ENCODE data around the gene TIAM2. TPM values are rescaled to one million over a fixed set of nuclear protein-coding genes. Genes with fewer than 3 reads are reported as not detected.

Gene TIAM2
- total and polyA plus RNA-seq, 2 experiments from 2014 or later, result 5.5 to 16.9 TPM

DNA sequence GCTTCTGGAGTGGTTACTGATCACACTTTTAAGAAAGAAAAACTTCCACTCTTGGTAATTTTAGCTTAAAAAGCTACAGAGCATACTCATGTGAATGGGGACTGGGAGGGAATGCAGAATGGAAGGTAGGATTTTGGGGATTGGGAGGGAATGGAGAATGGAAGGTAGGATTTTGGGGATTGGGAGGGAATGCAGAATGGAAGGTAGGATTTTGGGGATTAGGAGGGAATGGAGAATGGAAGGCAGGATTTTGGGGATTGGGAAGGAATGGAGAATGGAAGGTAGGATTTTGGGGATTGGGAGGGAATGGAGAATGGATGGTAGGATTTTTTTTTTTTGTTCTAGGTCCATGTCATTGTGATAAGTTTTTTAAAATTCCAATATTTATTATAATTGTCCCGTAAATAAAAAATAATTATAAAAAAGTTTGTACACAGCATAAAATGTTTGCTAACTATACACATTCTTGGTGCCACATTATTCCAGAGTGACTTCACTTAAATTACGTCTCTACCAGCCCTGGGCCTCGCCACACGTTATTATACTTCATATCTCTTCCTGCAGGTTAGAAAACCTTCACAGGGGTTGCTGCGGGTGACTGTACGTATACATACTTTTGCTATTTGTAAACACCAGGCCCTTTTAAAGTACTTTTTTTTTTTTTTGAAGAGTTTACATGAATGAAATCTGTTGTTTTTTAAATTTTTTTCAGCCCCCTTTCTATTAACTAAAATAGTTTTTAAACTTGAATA lies 127.3 kb downstream of the TIAM2 start:
- H3K4me3 ChIP-seq, result no peak overlapping the region
- no peak for DNase-seq (ENCODE audit: low spot score)
- no peak overlapping the region for H2AFZ ChIP-seq
- no peaks in the 10 kb centered on the region for H3K79me2 ChIP-seq
- H3K4me1 ChIP-seq (ENCODE audit: insufficient read depth), result no peaks in the 10 kb centered on the region
- WGBS (ENCODE audit: low lambda C conversion rate, missing lambda C conversion rate), result 81% methylated on average over 6 of the region's 6 CpGs
- peak overlapping the region; percentile 34 for H3K27ac ChIP-seq
- TF ChIP-seq, protein P1, sequence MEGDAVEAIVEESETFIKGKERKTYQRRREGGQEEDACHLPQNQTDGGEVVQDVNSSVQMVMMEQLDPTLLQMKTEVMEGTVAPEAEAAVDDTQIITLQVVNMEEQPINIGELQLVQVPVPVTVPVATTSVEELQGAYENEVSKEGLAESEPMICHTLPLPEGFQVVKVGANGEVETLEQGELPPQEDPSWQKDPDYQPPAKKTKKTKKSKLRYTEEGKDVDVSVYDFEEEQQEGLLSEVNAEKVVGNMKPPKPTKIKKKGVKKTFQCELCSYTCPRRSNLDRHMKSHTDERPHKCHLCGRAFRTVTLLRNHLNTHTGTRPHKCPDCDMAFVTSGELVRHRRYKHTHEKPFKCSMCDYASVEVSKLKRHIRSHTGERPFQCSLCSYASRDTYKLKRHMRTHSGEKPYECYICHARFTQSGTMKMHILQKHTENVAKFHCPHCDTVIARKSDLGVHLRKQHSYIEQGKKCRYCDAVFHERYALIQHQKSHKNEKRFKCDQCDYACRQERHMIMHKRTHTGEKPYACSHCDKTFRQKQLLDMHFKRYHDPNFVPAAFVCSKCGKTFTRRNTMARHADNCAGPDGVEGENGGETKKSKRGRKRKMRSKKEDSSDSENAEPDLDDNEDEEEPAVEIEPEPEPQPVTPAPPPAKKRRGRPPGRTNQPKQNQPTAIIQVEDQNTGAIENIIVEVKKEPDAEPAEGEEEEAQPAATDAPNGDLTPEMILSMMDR (IDR thresholded peaks at IDR 0.05; ENCODE audit: poor library complexity), result no peak
- TF ChIP-seq EZH2phosphoT487 (IDR thresholded peaks at IDR 0.05; ENCODE audit: low read depth, severe bottlenecking, unreplicated experiment) (no peak), EZH2 (IDR thresholded peaks at IDR 0.05; ENCODE audit: borderline replicate concordance) (no peak)
- H3K9me3 ChIP-seq (ENCODE audit: low read depth), result no peaks in the 10 kb centered on the region
- no peaks in the 10 kb centered on the region for H3K36me3 ChIP-seq (replicated peaks; ENCODE audit: insufficient read depth, low read depth)
- no peaks in the 10 kb centered on the region for H4K20me1 ChIP-seq (ENCODE audit: insufficient read depth, poor library complexity, severe bottlenecking)
- no peaks in the 10 kb centered on the region for H3K9me2 ChIP-seq (replicated peaks; ENCODE audit: insufficient read depth)
- peak overlapping the region; percentile 61 for H3K4me2 ChIP-seq
- no peaks in the 10 kb centered on the region for H3K27me3 ChIP-seq

DNA sequence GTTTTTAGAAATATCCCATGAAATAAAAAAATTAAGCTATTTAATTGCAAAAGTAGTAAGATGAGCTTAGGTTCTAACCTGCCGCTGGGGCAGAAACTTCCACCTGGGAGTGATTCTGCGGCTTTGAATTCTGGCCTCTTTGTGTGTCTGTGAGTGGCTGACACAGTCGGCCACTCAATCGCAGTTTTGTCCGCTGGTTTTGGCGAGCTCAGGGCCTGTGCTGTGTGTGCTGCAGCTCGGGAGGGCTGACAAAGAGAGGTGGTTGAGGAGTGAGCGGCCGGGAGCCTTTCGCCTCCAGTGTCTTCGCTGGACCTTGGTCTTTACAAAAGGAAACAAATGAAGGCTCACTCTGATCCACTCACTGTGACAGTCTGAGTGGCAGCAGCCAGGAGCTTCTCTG lies 128.4 kb downstream of the TIAM2 start:
- H3K4me3 ChIP-seq, result no peak overlapping the region
- TF ChIP-seq EZH2 (IDR thresholded peaks at IDR 0.05; ENCODE audit: borderline replicate concordance) (no peak), EZH2phosphoT487 (IDR thresholded peaks at IDR 0.05; ENCODE audit: low read depth, severe bottlenecking, unreplicated experiment) (no peak)
- TF ChIP-seq, protein P1 (IDR thresholded peaks at IDR 0.05; ENCODE audit: poor library complexity), result no peak
- no peak overlapping the region for H3K27ac ChIP-seq
- no peak overlapping the region for H3K4me2 ChIP-seq
- no peaks in the 10 kb centered on the region for H3K4me1 ChIP-seq (ENCODE audit: insufficient read depth)
- WGBS (ENCODE audit: low lambda C conversion rate, missing lambda C conversion rate), result 87% methylated on average over 11 of the region's 11 CpGs
- H2AFZ ChIP-seq, result no peak overlapping the region
- H3K36me3 ChIP-seq (replicated peaks; ENCODE audit: insufficient read depth, low read depth), result no peaks in the 10 kb centered on the region
- H4K20me1 ChIP-seq (ENCODE audit: insufficient read depth, poor library complexity, severe bottlenecking), result no peaks in the 10 kb centered on the region
- no peaks in the 10 kb centered on the region for H3K27me3 ChIP-seq
- H3K9me2 ChIP-seq (replicated peaks; ENCODE audit: insufficient read depth), result no peaks in the 10 kb centered on the region
- no peaks in the 10 kb centered on the region for H3K9me3 ChIP-seq (ENCODE audit: low read depth)
- DNase-seq (ENCODE audit: low spot score), result no peak
- no peaks in the 10 kb centered on the region for H3K79me2 ChIP-seq

DNA sequence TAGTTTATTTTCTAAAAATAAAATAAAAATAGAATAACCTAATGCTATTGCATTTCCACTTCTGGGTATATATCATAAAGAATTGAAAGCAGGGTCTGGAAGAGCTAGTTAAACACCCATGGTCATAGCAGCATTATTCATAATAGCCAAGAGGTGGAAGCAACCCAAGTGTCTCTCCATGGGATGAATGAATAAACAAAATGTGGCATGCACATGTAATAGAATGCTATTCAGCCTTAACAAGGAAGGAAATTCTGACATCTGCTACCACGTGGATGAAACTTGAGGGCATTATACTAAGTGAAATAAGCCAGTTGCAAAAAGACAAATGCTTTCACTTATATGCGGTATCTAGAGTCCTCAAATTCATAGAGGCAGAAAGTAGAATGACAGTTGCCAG lies 130.8 kb downstream of the TIAM2 start:
- Histone ChIP-seq H3K9me3 (ENCODE audit: low read depth) (no peaks in the 10 kb centered on the region), H3K79me2 (no peaks in the 10 kb centered on the region), H3K4me3 (no peak overlapping the region), H3K27ac (no peak overlapping the region), H3K9me2 (replicated peaks; ENCODE audit: insufficient read depth) (no peaks in the 10 kb centered on the region), H3K36me3 (replicated peaks; ENCODE audit: insufficient read depth, low read depth) (no peaks in the 10 kb centered on the region), H3K27me3 (no peaks in the 10 kb centered on the region), H4K20me1 (ENCODE audit: insufficient read depth, poor library complexity, severe bottlenecking) (no peaks in the 10 kb centered on the region), H3K4me1 (ENCODE audit: insufficient read depth) (no peaks in the 10 kb centered on the region), H3K4me2 (no peak overlapping the region), H2AFZ (no peak overlapping the region)
- TF ChIP-seq EZH2 (IDR thresholded peaks at IDR 0.05; ENCODE audit: borderline replicate concordance), result no peak
- TF ChIP-seq, protein P1 (IDR thresholded peaks at IDR 0.05; ENCODE audit: poor library complexity), result no peak
- no peak for TF ChIP-seq EZH2phosphoT487 (IDR thresholded peaks at IDR 0.05; ENCODE audit: low read depth, severe bottlenecking, unreplicated experiment)
- DNase-seq (ENCODE audit: low spot score), result no peak
- whole genome bisulfite sequencing (ENCODE audit: low lambda C conversion rate, missing lambda C conversion rate), result 85% methylated on average over 2 of the region's 2 CpGs

Data from hepatocyte (in vitro differentiated cells).